ENCODE data around the gene GNAZ.
"Not testable (repeated sequence)": the region's sequence is repeated elsewhere in the genome, so short reads cannot be mapped to it uniquely, and the experiment has no call there.

Gene GNAZ

GRCh38 chr22:23035557-23036277 is 34.6 kb upstream of the GNAZ start:
- TF ChIP-seq POLR2A (IDR thresholded peaks at IDR 0.05; ENCODE audit: low read depth, low read length): no peak
- no peak for FAIRE-seq
- no peak for DNase-seq (ENCODE audit: insufficient read length, low spot score)

DNA sequence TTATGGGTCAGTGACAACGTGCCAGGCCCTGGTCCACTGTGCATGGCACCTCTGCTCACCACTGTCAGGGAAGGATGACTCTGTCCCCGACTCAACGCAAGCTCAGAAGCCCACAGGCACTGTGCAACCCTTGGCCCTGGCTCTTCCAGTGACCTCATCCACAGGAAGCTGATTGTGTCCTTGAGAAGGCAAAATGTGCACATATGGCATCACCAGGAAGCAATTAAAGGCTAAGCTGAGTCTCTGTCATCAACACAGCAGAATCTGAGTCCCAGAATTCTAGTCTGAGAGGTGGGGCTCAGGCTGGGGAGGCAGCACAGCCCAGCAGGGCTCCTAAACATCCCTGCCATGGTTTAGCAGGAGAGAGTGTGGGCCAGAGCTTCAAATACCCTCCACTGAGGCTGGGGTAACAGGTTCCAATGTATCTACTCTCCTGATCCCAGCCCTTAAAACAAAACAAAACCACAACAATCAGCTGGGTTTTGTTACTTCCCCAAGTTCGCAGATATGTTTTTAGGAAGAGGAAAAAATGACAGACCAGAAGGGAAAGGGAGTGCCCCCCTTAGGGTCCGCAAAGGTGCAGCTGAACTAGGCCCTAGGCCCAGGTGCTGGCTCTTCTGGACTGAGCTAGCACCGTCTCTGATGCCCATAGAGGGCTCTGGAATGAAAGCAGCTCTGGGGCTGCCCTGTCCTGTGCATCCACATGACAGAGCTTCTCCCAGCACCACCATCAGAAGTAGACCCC is 33.5 kb upstream of the GNAZ start:
- no peak for TF ChIP-seq POLR2A (IDR thresholded peaks at IDR 0.05; ENCODE audit: low read depth, low read length)
- DNase-seq (ENCODE audit: insufficient read length, low spot score) (peak; percentile 15), FAIRE-seq (no peak)

DNA sequence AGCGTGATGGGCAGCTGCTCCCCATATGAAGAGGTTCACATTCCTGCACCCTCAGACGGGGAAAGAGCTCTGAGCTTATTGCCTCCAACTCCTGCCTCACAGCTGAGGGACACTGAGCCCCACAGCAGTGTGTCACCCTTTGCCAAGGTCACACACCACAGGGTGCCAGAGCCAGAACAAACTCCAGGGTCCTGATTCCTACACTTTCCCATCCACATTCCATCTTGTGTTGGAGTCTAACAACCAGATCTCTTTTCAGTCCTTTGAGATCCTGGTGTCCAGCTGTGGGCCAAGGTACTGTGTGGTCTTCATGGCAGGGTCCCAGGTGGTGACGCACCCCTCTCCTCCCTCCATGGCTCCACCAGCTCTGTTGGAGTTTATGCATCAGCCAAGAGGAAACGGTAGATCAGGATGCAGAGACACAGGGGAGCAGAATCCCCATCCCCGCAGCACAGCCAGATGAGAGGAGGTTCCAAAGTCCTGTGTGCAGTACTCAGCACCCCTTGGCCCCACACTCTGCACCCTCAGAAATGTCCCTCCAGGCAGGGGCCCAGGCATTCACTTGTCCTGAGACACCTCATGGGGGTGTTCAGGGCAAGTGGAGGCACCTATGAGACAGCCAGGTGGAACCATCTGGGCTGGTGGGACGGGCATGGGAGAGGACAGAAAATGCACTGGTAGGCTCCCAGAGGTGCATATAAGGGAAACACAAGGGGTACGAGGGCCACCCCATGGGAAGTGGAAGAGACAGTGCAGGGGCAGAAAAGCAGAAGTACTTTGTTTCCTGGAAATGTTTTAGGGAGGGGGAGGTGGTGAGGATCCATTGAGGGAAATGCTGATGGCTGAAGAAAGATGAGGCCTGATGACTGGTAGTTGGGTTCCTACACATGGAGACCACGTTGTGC is 32.6 kb upstream of the GNAZ start:
- DNase-seq (ENCODE audit: insufficient read length, low spot score) (no peak), FAIRE-seq (no peak)
- TF ChIP-seq POLR2A (IDR thresholded peaks at IDR 0.05; ENCODE audit: low read depth, low read length): no peak

- FAIRE-seq (no peak), DNase-seq (ENCODE audit: insufficient read length, low spot score) (no peak)
- no peak for TF ChIP-seq POLR2A (IDR thresholded peaks at IDR 0.05; ENCODE audit: low read depth, low read length)
These were observed 32.0 kb upstream of the GNAZ start for GRCh38 chr22:23038334-23038642.

GRCh38 chr22:23038902-23039301 is 31.4 kb upstream of the GNAZ start:
- no peak for DNase-seq (ENCODE audit: insufficient read length, low spot score)
- no peak for TF ChIP-seq POLR2A (IDR thresholded peaks at IDR 0.05; ENCODE audit: low read depth, low read length)
- FAIRE-seq: no peak

DNA sequence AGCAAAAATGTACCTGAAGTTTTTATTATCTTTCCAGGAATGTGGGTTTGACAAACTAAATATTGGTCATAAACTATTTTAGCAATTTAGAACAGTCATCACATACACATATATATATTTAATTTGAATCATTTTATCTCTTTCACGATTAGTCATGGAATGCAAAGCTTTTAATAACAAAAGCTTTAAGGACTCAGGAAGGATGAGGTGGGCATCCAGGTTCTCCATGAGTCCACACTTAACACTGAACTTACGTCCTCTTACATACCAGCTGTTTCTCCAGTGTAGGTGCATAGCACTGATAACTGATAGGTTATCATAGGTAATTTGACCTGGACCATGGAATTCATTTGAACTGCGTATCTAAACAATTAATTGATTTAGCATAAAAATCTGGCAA is 28.1 kb upstream of the GNAZ start:
- no peak for TF ChIP-seq POLR2A (IDR thresholded peaks at IDR 0.05; ENCODE audit: low read depth, low read length)
- FAIRE-seq: no peak
- no peak for DNase-seq (ENCODE audit: insufficient read length, low spot score)

DNA sequence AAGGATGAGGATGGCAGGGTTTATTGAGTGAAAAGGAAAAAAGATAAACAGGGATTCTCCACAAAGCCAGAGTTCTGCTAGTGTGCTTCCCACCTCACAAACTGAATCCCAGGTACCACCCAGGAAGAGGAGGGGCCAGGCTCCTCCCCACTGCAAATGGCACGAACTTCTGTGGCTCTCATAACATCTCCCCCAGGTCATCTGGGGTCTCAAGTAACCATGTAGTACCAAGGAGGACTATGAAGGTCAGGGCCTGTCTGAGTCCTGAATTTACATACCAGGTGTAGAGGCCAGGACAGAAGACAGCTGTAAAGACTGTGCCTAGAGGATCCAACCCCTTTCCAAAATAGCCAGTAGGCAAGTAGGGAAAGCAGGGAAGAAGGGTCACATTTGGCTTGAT is 25.7 kb upstream of the GNAZ start:
- no peak for FAIRE-seq
- DNase-seq (ENCODE audit: insufficient read length, low spot score): no peak
- no peak for TF ChIP-seq POLR2A (IDR thresholded peaks at IDR 0.05; ENCODE audit: low read depth, low read length)

DNA sequence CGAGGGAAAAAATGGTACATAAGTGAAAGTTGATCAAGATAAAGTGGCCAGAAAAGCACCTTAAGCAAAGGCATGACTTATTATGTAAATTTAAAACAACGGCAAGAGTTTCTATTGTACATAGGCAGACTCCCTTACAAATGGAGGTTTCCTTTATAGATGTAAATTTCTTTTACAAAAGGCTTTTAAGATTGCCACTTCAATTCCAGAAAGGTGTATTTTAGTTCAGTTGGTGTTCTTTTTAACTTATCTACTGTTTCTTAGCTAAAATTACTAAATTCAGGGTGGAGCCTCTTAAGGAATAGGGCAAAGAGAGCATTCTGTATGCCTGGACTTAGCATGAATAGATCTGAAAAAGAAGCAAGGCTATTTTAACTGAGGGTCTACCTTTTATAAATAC is 24.9 kb upstream of the GNAZ start:
- no peak for TF ChIP-seq POLR2A (IDR thresholded peaks at IDR 0.05; ENCODE audit: low read depth, low read length)
- FAIRE-seq (no peak), DNase-seq (ENCODE audit: insufficient read length, low spot score) (no peak)

DNA sequence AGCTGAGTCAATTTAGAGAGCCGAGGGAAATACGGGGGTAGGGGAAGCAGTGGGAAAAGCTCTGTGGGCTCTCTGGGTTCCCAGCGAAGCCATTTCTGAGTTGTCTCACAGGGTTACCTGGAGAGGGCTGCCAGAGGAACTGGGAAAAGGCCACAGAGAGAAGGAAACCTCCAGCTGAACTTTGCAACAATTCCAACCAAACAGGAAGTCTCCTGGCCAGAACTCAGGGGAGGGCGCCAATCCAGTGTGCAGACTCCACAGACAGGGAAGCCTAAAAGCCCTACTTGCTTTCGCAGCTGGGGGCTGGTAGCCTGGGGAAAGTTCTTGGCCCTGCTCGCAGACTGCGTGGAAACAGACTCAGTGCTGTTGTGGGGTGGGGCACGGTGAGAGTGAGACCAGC is 23.1 kb upstream of the GNAZ start:
- DNase-seq (ENCODE audit: insufficient read length, low spot score) (no peak), FAIRE-seq (no peak)
- TF ChIP-seq POLR2A (IDR thresholded peaks at IDR 0.05; ENCODE audit: low read depth, low read length): no peak

- no peak for DNase-seq (ENCODE audit: insufficient read length, low spot score)
- FAIRE-seq: no peak
- no peak for TF ChIP-seq POLR2A (IDR thresholded peaks at IDR 0.05; ENCODE audit: low read depth, low read length)
These were observed 22.6 kb upstream of the GNAZ start for GRCh38 chr22:23047742-23048141.

GRCh38 chr22:23050546-23050945 is 19.8 kb upstream of the GNAZ start:
- FAIRE-seq; DNase-seq (ENCODE audit: insufficient read length, low spot score): not testable (repeated sequence)

- FAIRE-seq (no peak), DNase-seq (ENCODE audit: insufficient read length, low spot score) (no peak)
- no peak for TF ChIP-seq POLR2A (IDR thresholded peaks at IDR 0.05; ENCODE audit: low read depth, low read length)
These were observed 17.1 kb upstream of the GNAZ start for GRCh38 chr22:23053051-23053707.

DNA sequence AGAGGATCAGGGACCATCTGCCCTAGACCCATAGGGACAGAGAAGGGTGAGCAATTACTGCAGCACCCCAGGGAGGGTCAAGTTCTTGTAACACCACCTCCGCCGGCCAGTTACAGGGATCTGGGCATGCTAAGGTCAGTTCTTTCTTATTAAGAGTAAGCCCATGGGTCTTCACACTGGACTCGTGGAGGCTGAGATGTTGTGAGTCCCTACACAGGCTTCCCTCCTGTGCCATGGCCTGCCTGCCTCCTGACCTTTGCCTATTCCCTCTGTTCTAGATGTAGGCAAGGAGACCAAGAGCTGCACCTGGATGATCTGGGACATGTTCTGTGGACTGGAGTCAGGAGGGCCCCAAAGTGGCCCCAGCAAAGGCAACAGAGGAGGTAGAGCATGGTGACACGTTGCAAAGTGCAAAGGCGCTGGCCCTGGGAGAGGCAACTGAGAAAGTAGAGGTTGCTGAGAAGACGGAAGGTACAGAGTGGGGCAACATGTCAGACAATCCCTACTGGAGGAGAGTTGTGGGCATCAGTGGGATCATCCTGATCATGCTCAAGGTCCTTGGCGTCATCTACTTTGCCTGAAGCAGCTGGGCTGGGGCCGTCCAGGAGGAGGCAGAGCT is 16.3 kb upstream of the GNAZ start:
- no peak for FAIRE-seq
- no peak for DNase-seq (ENCODE audit: insufficient read length, low spot score)
- TF ChIP-seq POLR2A (IDR thresholded peaks at IDR 0.05; ENCODE audit: low read depth, low read length): no peak
